ENCODE data around the gene FAM20B. TPM values are rescaled to one million over a fixed set of nuclear protein-coding genes. Genes with fewer than 3 reads are reported as not detected.
A peak's percentile ranks its signal among the peaks of the same experiment; 100 is the strongest.

FAM20B gene
- total and polyA plus RNA-seq, 2 of the 13 experiments (the other 11 are each of a cell fraction or from before 2014, with no cell fraction given) = 13.8 to 26.9 TPM

- TF ChIP-seq ZBTB43 (CRISPR knock-in tag; conservative IDR thresholded peaks at IDR 0.05) (no peak), ZNF326 (CRISPR knock-in tag; IDR thresholded peaks at IDR 0.05; ENCODE audit: borderline replicate concordance) (no peak), SP4 (CRISPR knock-in tag; IDR thresholded peaks at IDR 0.05) (peak; percentile 81), ZBTB33 (CRISPR knock-in tag; IDR thresholded peaks at IDR 0.05) (peak; percentile 83; the same call in 1 of the 2 replicates), FLYWCH1 (CRISPR knock-in tag; IDR thresholded peaks at IDR 0.05) (0 out of 2 replicates have a peak, but pooled peaks have one; percentile 37), ZMYM3 (CRISPR knock-in tag; IDR thresholded peaks at IDR 0.05) (peak; percentile 76; the same call in 1 of the 2 replicates), SNAI1 (CRISPR knock-in tag; IDR thresholded peaks at IDR 0.05; ENCODE audit: borderline replicate concordance) (no peak), LCORL (IDR thresholded peaks at IDR 0.05) (peak; percentile 93), LCORL (CRISPR knock-in tag; IDR thresholded peaks at IDR 0.05) (no peak), PRPF4 (IDR thresholded peaks at IDR 0.05; ENCODE audit: low read depth, low read length, poor library complexity, severe bottlenecking) (peak; percentile 69), SP2 (CRISPR knock-in tag; IDR thresholded peaks at IDR 0.05) (peak; percentile 56), ZNF441 (CRISPR knock-in tag; IDR thresholded peaks at IDR 0.05; ENCODE audit: borderline replicate concordance) (0 out of 2 replicates have a peak, but pooled peaks have one; percentile 9), TRIM22 (IDR thresholded peaks at IDR 0.05) (no peak), GABPB1 (CRISPR knock-in tag; IDR thresholded peaks at IDR 0.05) (peak; percentile 30; the same call in 1 of the 2 replicates), ARID2 (CRISPR knock-in tag; IDR thresholded peaks at IDR 0.05; ENCODE audit: borderline replicate concordance) (no peak), KLF16 (CRISPR knock-in tag; IDR thresholded peaks at IDR 0.05) (no peak), HDAC1 (CRISPR knock-in tag; IDR thresholded peaks at IDR 0.05) (peak; percentile 44; the same call in 1 of the 2 replicates), ASH2L (IDR thresholded peaks at IDR 0.05; ENCODE audit: insufficient read length, low read depth, low read length) (peak; percentile 9), AHR (CRISPR knock-in tag; IDR thresholded peaks at IDR 0.05) (no peak), PRDM10 (CRISPR knock-in tag; IDR thresholded peaks at IDR 0.05; ENCODE audit: low read depth) (peak; percentile 95), NR2F2 (IDR thresholded peaks at IDR 0.05; ENCODE audit: borderline replicate concordance, low read depth) (0 out of 2 replicates have a peak, but pooled peaks have one; percentile 20)
Observed at GRCh38 chr1:179025125-179025974, at the start of gene FAM20B (continued).
